ENCODE results near the gene RHOD. TPM values are rescaled to one million over a fixed set of nuclear protein-coding genes. Genes with fewer than 3 reads are reported as not detected.
A peak's percentile ranks its signal among the peaks of the same experiment; 100 is the strongest.

RHOD gene
- polyA plus RNA-seq, 3 donors from 2014 or later, result not detected

DNA sequence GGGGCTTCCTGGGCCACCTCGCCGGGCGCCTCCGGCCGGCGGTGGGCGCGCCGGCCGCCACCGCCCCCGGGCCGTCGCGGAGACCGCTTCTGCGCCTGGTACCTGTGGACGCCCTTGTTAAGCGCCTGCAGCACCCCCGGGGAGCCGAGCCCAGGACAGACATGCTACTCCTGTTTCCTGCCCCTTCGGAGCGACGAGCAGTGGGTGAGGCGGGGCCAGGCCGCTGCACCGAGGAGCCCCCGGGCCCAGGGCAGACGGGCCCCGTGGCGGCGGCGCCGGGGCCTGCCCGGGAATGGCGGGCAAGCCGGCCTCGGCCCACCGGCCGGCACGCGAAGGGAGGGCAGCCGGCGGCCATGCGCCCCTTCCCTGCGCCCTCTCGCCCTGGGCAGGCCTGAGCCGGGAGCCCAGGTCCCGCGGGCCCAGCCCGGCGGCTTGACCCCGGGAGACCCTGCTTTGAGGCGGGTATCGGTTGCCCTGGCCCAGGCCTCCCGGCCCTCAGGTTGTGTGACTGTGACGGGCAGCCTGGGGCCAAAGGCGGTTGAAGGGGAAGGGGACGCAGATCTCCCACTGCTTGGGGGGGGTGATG is 61.6 kb downstream of the RHOD start:
- Mint-ChIP-seq H3K4me1 (peaks cover 38 to 45% of the 10 kb centered on the region in 2 donors), H3K27ac (peak overlapping the region; percentile 55 to 89 (median 76)), H3K4me3 (peak overlapping the region in 3 of 5 donors; percentile 55 to 86 (median 86)), H3K27me3 (ENCODE audit: low read depth in 3 of 3) (peaks cover 7 to 11% (median 7%) of the 10 kb centered on the region in 3 donors), H3K9me3 (no peaks in the 10 kb centered on the region), H3K36me3 (peaks cover 0 to 3% (median under 1%) of the 10 kb centered on the region in 3 donors)
- DNase-seq, result peak; percentile 54 to 64 (median 59)

DNA sequence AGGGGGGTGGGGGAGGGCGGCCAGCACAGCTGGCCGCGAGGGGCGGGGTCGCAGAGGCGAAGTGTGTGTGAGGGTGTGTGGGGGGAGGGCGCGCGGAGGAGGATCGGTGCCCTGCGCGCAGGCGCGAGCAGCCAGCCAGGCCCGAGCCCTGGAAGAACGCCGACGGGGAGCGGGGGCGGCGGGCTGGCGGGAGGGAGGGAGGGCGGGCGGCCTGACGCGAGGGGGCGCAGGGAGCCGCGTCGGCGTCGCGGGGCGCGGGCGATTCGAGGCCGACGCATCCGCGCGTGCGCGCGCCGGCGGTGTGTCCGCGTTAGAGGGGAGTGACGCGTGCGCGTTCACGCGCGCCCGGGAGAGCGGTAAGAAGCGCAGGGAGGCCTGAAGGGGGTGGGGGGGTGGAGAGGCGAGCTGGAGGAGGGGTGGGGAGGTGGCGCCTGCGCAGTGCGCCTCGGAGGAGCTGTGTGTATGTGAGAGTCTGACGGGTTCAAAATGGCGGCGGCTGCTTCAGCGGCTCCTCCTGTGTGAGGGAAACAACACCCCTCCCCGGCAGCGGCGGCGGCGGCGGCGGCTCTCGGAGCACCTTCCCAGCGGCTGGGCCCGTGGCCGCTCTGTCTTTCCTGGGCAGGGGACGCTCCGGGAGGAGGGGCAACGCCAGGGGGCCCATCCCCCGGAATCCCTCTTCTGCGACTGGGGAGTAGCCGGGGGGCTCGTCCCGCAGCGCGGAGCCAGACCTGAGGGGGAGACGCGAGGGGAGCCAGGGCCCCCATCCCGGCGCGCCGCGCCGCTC is 62.3 kb downstream of the RHOD start, which contains the start of gene KDM2A:
TSS of gene KDM2A (plus strand) at position 463 of the 784 bp plus-strand sequence. CDS start 2,054 bp downstream, outside the sequence.
- peaks cover 7 to 10% (median 7%) of the 10 kb centered on the region in 3 donors for H3K27me3 Mint-ChIP-seq (ENCODE audit: low read depth in 3 of 3)
- no peaks in the 10 kb centered on the region for H3K9me3 Mint-ChIP-seq
- peak; percentile 96 to 98 (median 98) for DNase-seq
- H3K36me3 Mint-ChIP-seq, result peaks cover 0 to 5% (median 0%) of the 10 kb centered on the region in 3 donors
- H3K27ac Mint-ChIP-seq, result peak within 1 kb of the TSS; percentile 90 to 97 (median 92)
- peaks cover 37 to 44% of the 10 kb centered on the region in 2 donors for H3K4me1 Mint-ChIP-seq
- peak within 1 kb of the TSS; percentile 90 to 98 (median 95) for H3K4me3 Mint-ChIP-seq

DNA sequence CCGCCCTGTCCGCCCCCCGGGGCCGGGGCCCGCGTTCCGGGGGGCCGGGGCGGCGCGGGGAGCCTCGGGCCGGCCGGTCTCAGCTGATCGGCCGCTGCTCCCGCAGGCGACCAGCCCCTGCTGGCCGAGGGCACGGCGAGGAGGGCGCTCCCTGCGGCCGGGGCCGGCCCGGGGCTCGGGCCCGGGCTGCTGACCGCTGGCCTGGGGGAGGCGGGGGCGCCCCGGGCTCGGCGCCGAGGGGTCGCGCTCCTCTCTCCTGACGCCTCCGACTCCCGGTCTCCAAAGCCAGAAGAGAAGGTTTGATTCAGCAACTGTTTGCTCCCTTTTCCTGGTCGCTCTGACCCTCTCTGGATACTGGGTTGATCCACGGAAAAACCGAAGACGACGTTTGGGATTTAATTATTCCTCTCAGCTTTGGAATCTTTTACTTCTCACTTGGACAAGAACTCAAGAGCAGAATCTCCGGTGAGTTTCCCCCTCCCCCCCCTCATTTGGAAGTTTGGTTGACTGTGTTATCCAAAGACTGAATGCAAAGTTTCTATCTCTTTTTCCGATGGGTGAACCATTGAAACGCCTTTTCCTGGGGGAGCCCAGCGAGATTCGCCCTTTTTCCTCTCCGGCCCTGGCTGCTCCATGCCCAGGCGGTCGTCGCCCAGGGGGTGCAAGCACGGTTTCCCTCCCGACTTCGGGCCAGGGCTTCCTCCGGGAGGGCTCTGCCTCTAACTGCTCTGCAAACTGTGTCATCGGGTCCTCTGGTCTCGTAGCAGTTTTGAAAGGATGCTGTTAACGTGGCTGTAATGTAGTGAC is 63.1 kb downstream of the RHOD start:
- Mint-ChIP-seq H3K36me3 (peaks cover 0 to 5% (median 0%) of the 10 kb centered on the region in 3 donors), H3K4me1 (peaks cover 32 to 44% of the 10 kb centered on the region in 2 donors), H3K9me3 (no peaks in the 10 kb centered on the region), H3K4me3 (peak overlapping the region; percentile 90 to 98 (median 95)), H3K27ac (peak overlapping the region; percentile 90 to 97 (median 92)), H3K27me3 (ENCODE audit: low read depth in 3 of 3) (peaks cover 7 to 10% (median 7%) of the 10 kb centered on the region in 3 donors)
- DNase-seq, result peak; percentile 7 to 24 (median 15)

DNA sequence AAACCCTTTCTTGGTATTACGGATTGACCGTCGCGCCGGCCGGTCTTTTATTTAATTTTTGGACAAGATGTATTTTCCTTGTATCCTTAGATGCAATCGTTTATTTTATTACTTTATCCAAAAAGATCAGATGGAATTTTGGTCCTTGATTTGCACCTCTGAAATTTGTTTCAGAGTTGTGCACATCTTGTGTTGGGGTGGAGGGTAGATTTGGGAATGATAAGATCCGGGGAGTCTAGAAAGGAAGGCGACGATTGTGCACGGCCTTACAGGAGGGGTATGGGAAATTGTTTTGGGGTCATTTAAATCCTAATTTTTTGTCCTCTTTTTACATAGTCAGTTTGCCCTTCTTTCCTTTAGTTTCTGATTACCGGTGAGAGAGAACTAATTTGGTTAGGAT is 63.8 kb downstream of the RHOD start:
- DNase-seq, result no peak
- H3K4me1 Mint-ChIP-seq, result peaks cover 33 to 44% of the 10 kb centered on the region in 2 donors
- H3K36me3 Mint-ChIP-seq, result peaks cover 0 to 5% (median 0%) of the 10 kb centered on the region in 3 donors
- H3K27ac Mint-ChIP-seq, result peak overlapping the region; percentile 90 to 97 (median 92)
- H3K9me3 Mint-ChIP-seq, result no peaks in the 10 kb centered on the region
- peaks cover 7 to 10% (median 7%) of the 10 kb centered on the region in 3 donors for H3K27me3 Mint-ChIP-seq (ENCODE audit: low read depth in 3 of 3)
- peak overlapping the region; percentile 90 to 98 (median 95) for H3K4me3 Mint-ChIP-seq

DNA sequence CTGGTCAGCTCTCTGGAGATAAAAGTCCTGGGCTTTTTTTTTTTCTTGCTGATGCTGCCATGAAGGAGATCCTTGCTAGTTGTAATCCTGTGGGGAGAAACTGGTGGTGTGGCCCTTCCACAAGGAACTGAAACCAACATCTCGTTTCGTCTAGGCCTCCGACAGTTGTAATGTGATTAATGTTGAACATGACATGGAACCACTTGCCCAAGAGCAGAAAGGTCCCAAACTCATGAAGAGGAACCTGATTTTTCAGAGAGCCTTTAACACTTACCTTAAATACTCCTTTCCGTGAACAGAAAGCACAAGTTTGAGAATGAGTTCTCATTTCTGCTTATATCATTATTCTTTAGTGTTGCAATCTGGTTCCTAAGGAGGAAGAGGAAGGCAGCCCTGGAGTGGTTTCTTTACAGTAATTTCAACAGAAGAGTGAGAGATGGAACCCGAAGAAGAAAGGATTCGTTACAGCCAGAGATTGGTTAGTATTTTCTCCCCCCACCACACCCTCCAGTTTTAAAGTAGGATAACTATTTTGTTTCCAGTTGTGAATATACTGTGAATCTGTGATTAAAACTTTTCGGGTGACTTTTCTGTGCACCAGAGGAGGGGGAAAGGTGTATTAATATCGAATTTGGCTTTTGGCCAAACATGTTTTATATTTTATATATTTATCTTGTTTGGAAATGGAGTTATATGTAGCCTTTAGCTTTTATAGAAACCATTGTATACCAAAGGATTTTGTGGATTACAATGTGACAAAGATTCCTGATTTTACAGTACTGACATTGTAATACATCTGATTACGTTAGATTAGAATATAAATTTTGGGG is 64.4 kb downstream of the RHOD start:
- peak overlapping the region; percentile 90 to 97 (median 92) for H3K27ac Mint-ChIP-seq
- H3K36me3 Mint-ChIP-seq, result peaks cover 0 to 5% (median 0%) of the 10 kb centered on the region in 3 donors
- no peaks in the 10 kb centered on the region for H3K9me3 Mint-ChIP-seq
- peaks cover 33 to 44% of the 10 kb centered on the region in 2 donors for H3K4me1 Mint-ChIP-seq
- DNase-seq, result peak in 2 of 3 donors; percentile 7 to 13
- peak overlapping the region; percentile 90 to 98 (median 95) for H3K4me3 Mint-ChIP-seq
- peaks cover 7 to 10% (median 7%) of the 10 kb centered on the region in 3 donors for H3K27me3 Mint-ChIP-seq (ENCODE audit: low read depth in 3 of 3)

Other genes starting within 250 kb of the RHOD start
- gene RCE1, start 213.4 kb upstream of the RHOD start, polyA plus RNA-seq, result 10 to 100 TPM; 19.5 to 29.1 (median 27.5) TPM
- under 1 TPM in 2 of 3 donors, not detected in 1; 0.12 to 0.16 TPM for gene LRFN4, start 199.8 kb upstream of the RHOD start, polyA plus RNA-seq
- 1 to 10 TPM in 2 of 3 donors, not detected in 1; 3.7 to 4.2 TPM for gene PC, start 98.5 kb upstream of the RHOD start, polyA plus RNA-seq
- gene C11orf86, start 81.5 kb upstream of the RHOD start, polyA plus RNA-seq, result not detected
- gene SYT12, start 33.7 kb upstream of the RHOD start, polyA plus RNA-seq, result not detected
- gene KDM2A, start 62.4 kb downstream of the RHOD start, polyA plus RNA-seq, result 10 to 100 TPM in 1 of 3 donors, 1 to 10 TPM in 2; 3.8 to 16.6 (median 6.8) TPM
- 10 to 100 TPM; 15.2 to 25.9 (median 22.9) TPM for gene GRK2, start 209.6 kb downstream of the RHOD start, polyA plus RNA-seq
- gene ANKRD13D, start 232.5 kb downstream of the RHOD start, polyA plus RNA-seq, result 10 to 100 TPM; 12.4 to 26.7 (median 14.2) TPM
- 1 to 10 TPM; 1.1 to 4.8 (median 2.3) TPM for gene SSH3, start 246.7 kb downstream of the RHOD start, polyA plus RNA-seq

All from immature natural killer cell (primary cell).